ENCODE data around the gene TANC2. TPM values are rescaled to one million over a fixed set of nuclear protein-coding genes. Genes with fewer than 3 reads are reported as not detected.

Gene TANC2
- total and polyA plus RNA-seq, 2 of the 8 experiments (the other 6 are each of a cell fraction or from before 2014, with no cell fraction given), result 5.7 to 21.9 TPM

- H4K5ac ChIP-seq (ENCODE audit: insufficient read length, low read depth, low read length), result no peak overlapping the region
- no peak overlapping the region for H3K14ac ChIP-seq (ENCODE audit: insufficient read length)
- no peak overlapping the region for H2BK15ac ChIP-seq (ENCODE audit: low read length)
- peaks cover 0 to 61% of the 10 kb centered on the region in 2 experiments; a peak in 3 of 4 replicates for H3K79me2 ChIP-seq (ENCODE audit: control insufficient read depth in 1 of 2, insufficient read depth in 2 of 2, low read length in 2 of 2)
- no peak overlapping the region for H4K91ac ChIP-seq (replicated peaks; ENCODE audit: insufficient read length, low read length)
- H2BK120ac ChIP-seq (replicated peaks; ENCODE audit: low read depth, low read length), result no peak overlapping the region
- H3K4me3 ChIP-seq (ENCODE audit: extremely low read depth in 1 of 4, insufficient read depth in 2 of 4, low read depth in 3 of 4, low read length in 4 of 4), result no peak overlapping the region
- H4K8ac ChIP-seq (ENCODE audit: extremely low read depth, insufficient read depth, low read length), result no peak overlapping the region
- no peak overlapping the region for H3K18ac ChIP-seq (ENCODE audit: extremely low read depth, low read length)
- DNase-seq (ENCODE audit: low read depth in 1 of 2, low spot score in 2 of 2) (no peak), FAIRE-seq (no peak)
- H2AK5ac ChIP-seq (ENCODE audit: low read depth, low read length), result no peak overlapping the region
- H2BK12ac ChIP-seq (ENCODE audit: low read depth, low read length), result no peak overlapping the region
- no peak overlapping the region for H2AFZ ChIP-seq (ENCODE audit: low read length)
- H3K9ac ChIP-seq (replicated peaks in 1 of 4; ENCODE audit: extremely low read depth in 1 of 4, low read depth in 3 of 4, low read length in 3 of 4), result no peak overlapping the region
- H3K27ac ChIP-seq (ENCODE audit: low read depth, low read length), result no peak overlapping the region; the same call in 1 of the 2 replicates
- H3K4me2 ChIP-seq (ENCODE audit: insufficient read depth in 1 of 2, low read depth in 2 of 2, low read length in 2 of 2), result no peak overlapping the region
- no peak overlapping the region for H2BK20ac ChIP-seq (ENCODE audit: low read length)
- no peak overlapping the region for H3K23ac ChIP-seq (ENCODE audit: insufficient read length)
- peaks cover 4% of the 10 kb centered on the region in 2 experiments; a peak in 1 of 4 replicates for H3K9me3 ChIP-seq (ENCODE audit: insufficient read depth in 2 of 2, low read depth in 1 of 2, low read length in 1 of 2)
- no peaks in the 10 kb centered on the region for H3K4me1 ChIP-seq (replicated peaks in 1 of 4; ENCODE audit: control insufficient read depth in 3 of 4, insufficient read depth in 4 of 4, low read length in 3 of 4)
- H2BK5ac ChIP-seq (ENCODE audit: low read depth, low read length), result no peak overlapping the region
- no peaks in the 10 kb centered on the region for H3K27me3 ChIP-seq (replicated peaks in 1 of 4; ENCODE audit: control insufficient read depth in 3 of 4, extremely low read depth in 1 of 4, insufficient read depth in 3 of 4, low read length in 3 of 4)
- ChIA-PET CTCF (ENCODE audit: partially characterized antibody) (interaction anchor here (0.6 to 2.5 kb wide), 8 partner anchors 12 to 282 kb away, joined by 3 to 14 read pairs (median 3); no protein-coding TSS in a partner anchor), POLR2A (ENCODE audit: partially characterized antibody) (interaction anchor here (0.6 to 1.0 kb wide), 2 partner anchors 10 to 287 kb away, joined by 3 to 4 read pairs; no protein-coding TSS in a partner anchor)
- no peaks in the 10 kb centered on the region; a peak in 1 of 8 replicates for H3K36me3 ChIP-seq (ENCODE audit: control insufficient read depth in 2 of 4, insufficient read depth in 4 of 4, low read length in 3 of 4)
- no peaks in the 10 kb centered on the region; the same call in 1 of the 2 replicates for H3K79me1 ChIP-seq (ENCODE audit: low read depth, low read length)
- WGBS, 2 experiments (ENCODE audit: extremely low coverage in 1 of 2, insufficient coverage in 1 of 2, insufficient read length in 1 of 2, insufficient replicate concordance in 2 of 2, low coverage in 1 of 2, low lambda C conversion rate in 2 of 2, missing lambda C conversion rate in 1 of 2), result 83% methylated on average over 2 of the region's 2 CpGs; no CpG with 5 or more reads in 1 of the 2 experiments
- no peaks in the 10 kb centered on the region for H4K20me1 ChIP-seq (replicated peaks in 1 of 2; ENCODE audit: control insufficient read depth in 1 of 2, insufficient read depth in 2 of 2, low read length in 2 of 2)
- H3K23me2 ChIP-seq (ENCODE audit: low read depth, low read length), result no peaks in the 10 kb centered on the region
- H3K4ac ChIP-seq (replicated peaks; ENCODE audit: insufficient read length, low read depth, low read length), result no peak overlapping the region
- no peak overlapping the region for H3K56ac ChIP-seq (replicated peaks; ENCODE audit: insufficient read length, low read depth, low read length)
- no peak for TF ChIP-seq SP4 (IDR thresholded peaks at IDR 0.05; ENCODE audit: low read length)
- no peak for TF ChIP-seq ATF3 (IDR thresholded peaks at IDR 0.05; ENCODE audit: insufficient read depth, low read depth, low read length)
- no peak for TF ChIP-seq YY1 (IDR thresholded peaks at IDR 0.05; ENCODE audit: low read depth, low read length)
- no peak for TF ChIP-seq CBX5 (IDR thresholded peaks at IDR 0.05; ENCODE audit: low read depth, low read length)
- no peak for TF ChIP-seq JUND (IDR thresholded peaks at IDR 0.05; ENCODE audit: low read length)
- TF ChIP-seq RXRA (IDR thresholded peaks at IDR 0.05; ENCODE audit: insufficient read depth, low read depth, low read length), result no peak
- TF ChIP-seq EGR1 (IDR thresholded peaks at IDR 0.05; ENCODE audit: borderline replicate concordance, low read depth, low read length), result no peak
- TF ChIP-seq ATF2 (IDR thresholded peaks at IDR 0.05; ENCODE audit: low read length), result no peak
- no peak for TF ChIP-seq GTF2F1 (IDR thresholded peaks at IDR 0.05; ENCODE audit: borderline replicate concordance, low read depth, low read length)
- TF ChIP-seq KDM5A (IDR thresholded peaks at IDR 0.05; ENCODE audit: low read length), result no peak
- TF ChIP-seq ZNF274 (IDR thresholded peaks at IDR 0.05; ENCODE audit: borderline replicate concordance, extremely low read depth, low read length), result no peak
- TF ChIP-seq GABPA (IDR thresholded peaks at IDR 0.05; ENCODE audit: borderline replicate concordance, insufficient read depth, low read length), result no peak
Measured at GRCh38 chr17:62975206-62975605, 9.2 kb downstream of the TANC2 start.

Measured in H1 (cell line).